ENCODE results near the gene MMADHC.
A peak's percentile ranks its signal among the peaks of the same experiment; 100 is the strongest.

The MMADHC gene

GRCh38 chr2:149587220-149587949 is at the start of gene MMADHC:
TSS of gene MMADHC (minus strand) at chr2:149587775. CDS start at chr2:149587097, 678 bp downstream.
- DNase-seq (ENCODE audit: low read depth, low spot score), result peak; percentile 85

- DNase-seq (ENCODE audit: low read depth, low spot score), result no peak
These were observed 46.5 kb upstream of the MMADHC start for GRCh38 chr2:149634103-149634502.

GRCh38 chr2:149630445-149630844 is 42.9 kb upstream of the MMADHC start:
- DNase-seq (ENCODE audit: low read depth, low spot score), result no peak

GRCh38 chr2:149629026-149629425 is 41.5 kb upstream of the MMADHC start:
- DNase-seq (ENCODE audit: low read depth, low spot score), result no peak

GRCh38 chr2:149627111-149627801 is 39.7 kb upstream of the MMADHC start:
- DNase-seq (ENCODE audit: low read depth, low spot score), result no peak

GRCh38 chr2:149625671-149626070 is 38.1 kb upstream of the MMADHC start:
- no peak for DNase-seq (ENCODE audit: low read depth, low spot score)

GRCh38 chr2:149625271-149625670 is 37.7 kb upstream of the MMADHC start:
- DNase-seq (ENCODE audit: low read depth, low spot score), result no peak

GRCh38 chr2:149622343-149622742 is 34.8 kb upstream of the MMADHC start:
- DNase-seq (ENCODE audit: low read depth, low spot score), result no peak

- DNase-seq (ENCODE audit: low read depth, low spot score), result no peak
These were observed 29.9 kb upstream of the MMADHC start for GRCh38 chr2:149617476-149617875.

GRCh38 chr2:149616681-149617456 is 29.3 kb upstream of the MMADHC start:
- no peak for DNase-seq (ENCODE audit: low read depth, low spot score)

- DNase-seq (ENCODE audit: low read depth, low spot score), result no peak
These were observed 26.1 kb upstream of the MMADHC start for GRCh38 chr2:149613704-149614103.

- no peak for DNase-seq (ENCODE audit: low read depth, low spot score)
These were observed 24.5 kb upstream of the MMADHC start for GRCh38 chr2:149612122-149612521.

- no peak for DNase-seq (ENCODE audit: low read depth, low spot score)
These were observed 23.7 kb upstream of the MMADHC start for GRCh38 chr2:149611100-149611820.

- DNase-seq (ENCODE audit: low read depth, low spot score), result no peak
These were observed 18.8 kb upstream of the MMADHC start for GRCh38 chr2:149606251-149606811.

GRCh38 chr2:149603248-149603647 is 15.7 kb upstream of the MMADHC start:
- no peak for DNase-seq (ENCODE audit: low read depth, low spot score)

GRCh38 chr2:149601141-149601796 is 13.7 kb upstream of the MMADHC start:
- DNase-seq (ENCODE audit: low read depth, low spot score), result no peak

GRCh38 chr2:149597668-149598326 is 10.2 kb upstream of the MMADHC start:
- peak; percentile 4 for DNase-seq (ENCODE audit: low read depth, low spot score)

- no peak for DNase-seq (ENCODE audit: low read depth, low spot score)
These were observed 9.6 kb upstream of the MMADHC start for GRCh38 chr2:149597050-149597667.

GRCh38 chr2:149596471-149596870 is 8.9 kb upstream of the MMADHC start:
- no peak for DNase-seq (ENCODE audit: low read depth, low spot score)

Data from activated naive CD8-positive, alpha-beta T cell treated with anti-CD3 and anti-CD28 coated beads, Interleukin-2, amount 50 U/mL, for 16 hours (primary cell).